HTR-8/SVneo (cell line): Measurements from ENCODE around the gene TEX36.
"Not testable (repeated sequence)": the region's sequence is repeated elsewhere in the genome, so short reads cannot be mapped to it uniquely, and the experiment has no call there.

ENCODE experiments used
- DNase-seq: peaks from one replicate; pipeline ENCODE4 v3.0.0; 2011; ENCODE audit warnings: low spot score, mixed read lengths; ENCODE audit not compliant: insufficient read length
- FAIRE-seq: peaks from 2 replicates; lab custom pipeline; 2011; peaks lifted over from hg19 to GRCh38; lab: Jason Lieb, UNC

TEX36 gene

GRCh38 chr10:125637496-125637895 lies 45.5 kb downstream of the TEX36 start:
- no peak for FAIRE-seq
- no peak for DNase-seq

- DNase-seq (no peak), FAIRE-seq (no peak)
Observed at GRCh38 chr10:125634606-125635005, 48.4 kb downstream of the TEX36 start.

GRCh38 chr10:125633517-125633999 lies 49.4 kb downstream of the TEX36 start:
- no peak for FAIRE-seq
- peak; percentile 25 for DNase-seq

- no peak for FAIRE-seq
Observed at GRCh38 chr10:125631806-125632205, 51.2 kb downstream of the TEX36 start.

GRCh38 chr10:125629758-125630376 lies 53.1 kb downstream of the TEX36 start:
- FAIRE-seq: no peak
- peak; percentile 15 for DNase-seq

More at GRCh38 chr10:125631806-125632205, 51.2 kb downstream of the TEX36 start:
- DNase-seq: no peak

- no peak for FAIRE-seq
- no peak for DNase-seq
Observed at GRCh38 chr10:125628104-125629049, 54.6 kb downstream of the TEX36 start.

GRCh38 chr10:125627646-125628045 lies 55.3 kb downstream of the TEX36 start:
- FAIRE-seq (no peak), DNase-seq (no peak)

GRCh38 chr10:125626671-125627070 lies 56.3 kb downstream of the TEX36 start:
- FAIRE-seq (no peak), DNase-seq (no peak)

GRCh38 chr10:125625586-125625985 lies 57.4 kb downstream of the TEX36 start:
- no peak for FAIRE-seq
- no peak for DNase-seq

- FAIRE-seq: no peak
- no peak for DNase-seq
Observed at GRCh38 chr10:125624800-125625199, 58.2 kb downstream of the TEX36 start.

- FAIRE-seq (no peak), DNase-seq (no peak)
Observed at GRCh38 chr10:125621052-125621451, 61.9 kb downstream of the TEX36 start.

- FAIRE-seq: no peak
- no peak for DNase-seq
Observed at GRCh38 chr10:125620401-125620800, 62.6 kb downstream of the TEX36 start.

GRCh38 chr10:125613062-125613461 lies 69.9 kb downstream of the TEX36 start:
- DNase-seq, FAIRE-seq: not testable (repeated sequence)

GRCh38 chr10:125611756-125612155 lies 71.2 kb downstream of the TEX36 start:
- FAIRE-seq (no peak), DNase-seq (no peak)

GRCh38 chr10:125611216-125611615 lies 71.7 kb downstream of the TEX36 start:
- DNase-seq (no peak), FAIRE-seq (no peak)

- DNase-seq: no peak
- FAIRE-seq: no peak
Observed at GRCh38 chr10:125609859-125610258, 73.1 kb downstream of the TEX36 start.

GRCh38 chr10:125608474-125608873 lies 74.5 kb downstream of the TEX36 start:
- DNase-seq (no peak), FAIRE-seq (no peak)

GRCh38 chr10:125607689-125608290 lies 75.2 kb downstream of the TEX36 start:
- FAIRE-seq (no peak), DNase-seq (no peak)

- FAIRE-seq: no peak
- DNase-seq: no peak
Observed at GRCh38 chr10:125606414-125607010, 76.5 kb downstream of the TEX36 start.
